Measurements from ENCODE around the gene TPGS1.
A peak's percentile ranks its signal among the peaks of the same experiment; 100 is the strongest.

The TPGS1 gene

DNA sequence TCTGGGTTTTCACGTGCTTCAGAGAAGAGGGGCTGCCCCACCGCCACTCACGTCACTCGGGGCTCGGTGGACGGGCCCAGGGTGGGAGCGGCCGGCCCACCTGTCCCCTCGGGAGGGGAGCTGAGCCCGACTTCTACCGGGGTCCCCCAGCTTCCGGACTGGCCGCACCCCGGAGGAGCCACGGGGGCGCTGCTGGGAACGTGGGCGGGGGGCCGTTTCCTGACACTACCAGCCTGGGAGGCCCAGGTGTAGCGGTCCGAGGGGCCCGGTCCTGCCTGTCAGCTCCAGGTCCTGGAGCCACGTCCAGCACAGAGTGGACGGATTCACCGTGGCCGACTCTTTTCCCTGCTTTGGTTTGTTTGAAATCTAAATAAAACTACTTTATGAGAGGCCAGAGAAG lies 34.4 kb downstream of the TPGS1 start:
- no peak for ATAC-seq

DNA sequence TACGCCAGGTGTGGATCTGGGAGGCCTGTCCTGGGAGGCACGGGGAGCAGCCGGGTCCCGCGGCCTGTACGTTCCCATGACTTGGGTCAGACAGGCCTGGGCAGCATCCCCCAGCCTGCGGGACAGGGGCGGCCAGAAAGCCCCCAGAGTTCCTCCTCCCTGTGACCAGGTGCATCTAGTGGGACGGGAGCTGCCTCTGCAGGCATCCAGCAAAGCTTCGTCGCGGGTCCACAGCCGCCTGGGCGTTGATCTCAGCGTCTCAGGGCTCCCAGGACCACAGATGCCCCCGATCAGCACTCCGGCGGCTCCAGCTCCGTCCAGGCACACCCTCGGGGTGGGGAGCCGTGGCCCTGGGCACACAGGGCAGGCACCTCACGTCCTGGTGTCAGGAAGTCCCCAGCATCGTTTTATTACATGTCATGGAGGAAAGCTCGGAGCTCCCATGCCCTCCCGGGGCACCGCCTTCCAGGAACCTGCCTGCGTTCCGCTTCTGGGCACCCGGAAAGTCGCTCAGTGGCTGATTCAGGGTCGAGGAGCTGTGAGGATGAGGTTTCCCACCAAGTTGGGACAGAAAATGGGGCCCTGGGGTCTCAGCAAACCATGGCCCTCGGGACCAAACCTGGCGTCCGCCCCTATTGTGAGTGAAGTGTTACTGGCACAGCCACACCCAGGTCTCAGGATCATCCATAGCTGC lies 35.0 kb downstream of the TPGS1 start:
- ATAC-seq, result no peak

- ATAC-seq, result peak; percentile 96 to 97
Observed at GRCh38 chr19:543910-544608, 36.8 kb downstream of the TPGS1 start, which contains the start of gene GZMM. Gene GZMM (plus strand): TSS chr19:544053. CDS start chr19:544072, 19 bp downstream.

GRCh38 chr19:547117-547516 lies 39.8 kb downstream of the TPGS1 start:
- ATAC-seq, result no peak

- ATAC-seq, result no peak
Observed at GRCh38 chr19:547836-548720, 40.8 kb downstream of the TPGS1 start.

DNA sequence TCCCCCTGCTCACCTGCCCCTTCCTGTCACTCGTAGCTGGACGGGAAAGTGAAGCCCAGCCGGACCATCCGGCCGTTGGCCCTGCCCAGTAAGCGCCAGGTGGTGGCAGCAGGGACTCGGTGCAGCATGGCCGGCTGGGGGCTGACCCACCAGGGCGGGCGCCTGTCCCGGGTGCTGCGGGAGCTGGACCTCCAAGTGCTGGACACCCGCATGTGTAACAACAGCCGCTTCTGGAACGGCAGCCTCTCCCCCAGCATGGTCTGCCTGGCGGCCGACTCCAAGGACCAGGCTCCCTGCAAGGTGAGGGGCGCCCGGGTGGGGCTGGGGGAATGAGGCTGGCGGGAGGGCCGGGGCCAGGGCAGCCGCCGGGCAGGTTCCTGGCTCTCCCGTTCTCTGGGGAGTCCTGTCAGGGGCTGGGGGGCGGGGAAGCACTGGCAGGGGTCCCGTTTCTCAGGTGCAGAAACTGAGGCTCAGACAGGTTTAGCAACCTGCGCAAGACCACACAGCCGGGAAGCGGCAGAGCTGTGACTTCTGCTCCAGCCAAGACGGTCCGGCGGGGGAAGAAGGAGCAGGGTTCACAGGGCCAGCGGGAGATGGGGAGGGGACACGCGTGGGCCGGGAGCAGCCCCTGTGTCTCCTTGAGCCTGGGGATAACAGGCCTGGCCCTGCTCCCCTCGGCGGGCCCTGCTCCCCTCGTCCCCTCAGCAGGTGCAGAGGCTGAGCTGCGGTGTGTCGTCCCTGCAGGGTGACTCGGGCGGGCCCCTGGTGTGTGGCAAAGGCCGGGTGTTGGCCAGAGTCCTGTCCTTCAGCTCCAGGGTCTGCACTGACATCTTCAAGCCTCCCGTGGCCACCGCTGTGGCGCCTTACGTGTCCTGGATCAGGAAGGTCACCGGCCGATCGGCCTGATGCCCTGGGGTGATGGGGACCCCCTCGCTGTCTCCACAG lies 41.9 kb downstream of the TPGS1 start:
- no peak for ATAC-seq

- no peak for ATAC-seq
Observed at GRCh38 chr19:554817-555216, 47.5 kb downstream of the TPGS1 start.

- ATAC-seq, result no peak
Observed at GRCh38 chr19:555474-555808, 48.1 kb downstream of the TPGS1 start.

GRCh38 chr19:556611-557382 lies 49.5 kb downstream of the TPGS1 start:
- ATAC-seq, result no peak

DNA sequence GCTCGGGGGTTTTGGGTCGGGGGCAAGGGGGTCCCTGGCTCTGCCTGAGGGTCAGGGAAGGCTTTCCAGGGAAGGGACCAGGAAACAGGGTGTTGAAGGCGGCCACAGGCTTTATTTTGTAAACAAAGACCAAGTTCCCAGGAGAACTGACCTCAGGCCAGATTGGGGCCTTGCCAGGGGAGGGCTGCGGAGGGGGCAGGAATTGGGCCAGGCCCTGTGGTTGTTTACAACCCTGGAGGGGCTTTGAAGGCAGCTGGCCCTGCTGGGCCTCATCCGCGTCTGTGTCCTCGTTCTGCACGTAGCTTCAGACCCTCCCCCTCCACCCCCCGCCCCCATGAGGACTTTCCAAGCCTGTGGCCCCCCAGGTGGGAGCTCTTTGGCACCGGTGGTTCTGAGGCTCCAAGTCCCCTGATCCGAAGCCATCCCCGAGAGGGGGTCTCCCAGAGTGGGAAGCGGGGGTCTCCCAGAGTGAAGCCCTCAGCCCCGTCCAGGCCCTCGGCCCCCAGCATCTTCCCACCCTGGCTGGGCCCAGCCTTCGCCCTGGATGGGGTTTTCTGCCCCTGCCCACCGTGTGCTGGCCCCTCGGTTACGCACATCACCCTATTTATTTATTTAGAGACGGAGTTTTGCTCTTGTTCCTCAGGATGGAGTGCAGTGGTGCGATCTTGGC lies 51.6 kb downstream of the TPGS1 start:
- no peak for ATAC-seq

DNA sequence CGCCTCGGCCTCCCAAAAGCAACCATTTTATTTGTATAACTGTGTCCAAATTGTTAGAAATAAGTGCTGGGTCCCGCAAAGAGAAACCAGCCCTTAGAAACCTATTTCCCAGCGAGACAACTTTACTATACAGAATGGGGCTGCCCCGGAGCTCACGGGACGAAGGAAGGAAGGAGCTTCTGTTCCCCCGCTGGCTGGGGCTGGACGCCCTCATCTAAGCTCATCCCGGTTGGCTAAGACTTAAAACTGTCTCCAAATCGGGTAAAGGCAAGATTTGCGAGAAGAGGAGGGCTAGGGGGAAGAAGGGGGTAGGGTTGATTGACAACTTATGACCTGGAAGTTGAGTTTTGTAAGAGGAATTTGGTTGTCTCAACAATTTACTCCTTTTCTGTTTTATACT lies 52.8 kb downstream of the TPGS1 start:
- no peak for ATAC-seq

- no peak for ATAC-seq
Observed at GRCh38 chr19:566403-566802, 59.1 kb downstream of the TPGS1 start.

- ATAC-seq, result no peak
Observed at GRCh38 chr19:566844-567243, 59.5 kb downstream of the TPGS1 start.

- no peak for ATAC-seq
Observed at GRCh38 chr19:567296-567900, 60.1 kb downstream of the TPGS1 start.
